Measurements from ENCODE around the gene ABCD1.
"Not testable (repeated sequence)": the region's sequence is repeated elsewhere in the genome, so short reads cannot be mapped to it uniquely, and the experiment has no call there.

Gene ABCD1

DNA sequence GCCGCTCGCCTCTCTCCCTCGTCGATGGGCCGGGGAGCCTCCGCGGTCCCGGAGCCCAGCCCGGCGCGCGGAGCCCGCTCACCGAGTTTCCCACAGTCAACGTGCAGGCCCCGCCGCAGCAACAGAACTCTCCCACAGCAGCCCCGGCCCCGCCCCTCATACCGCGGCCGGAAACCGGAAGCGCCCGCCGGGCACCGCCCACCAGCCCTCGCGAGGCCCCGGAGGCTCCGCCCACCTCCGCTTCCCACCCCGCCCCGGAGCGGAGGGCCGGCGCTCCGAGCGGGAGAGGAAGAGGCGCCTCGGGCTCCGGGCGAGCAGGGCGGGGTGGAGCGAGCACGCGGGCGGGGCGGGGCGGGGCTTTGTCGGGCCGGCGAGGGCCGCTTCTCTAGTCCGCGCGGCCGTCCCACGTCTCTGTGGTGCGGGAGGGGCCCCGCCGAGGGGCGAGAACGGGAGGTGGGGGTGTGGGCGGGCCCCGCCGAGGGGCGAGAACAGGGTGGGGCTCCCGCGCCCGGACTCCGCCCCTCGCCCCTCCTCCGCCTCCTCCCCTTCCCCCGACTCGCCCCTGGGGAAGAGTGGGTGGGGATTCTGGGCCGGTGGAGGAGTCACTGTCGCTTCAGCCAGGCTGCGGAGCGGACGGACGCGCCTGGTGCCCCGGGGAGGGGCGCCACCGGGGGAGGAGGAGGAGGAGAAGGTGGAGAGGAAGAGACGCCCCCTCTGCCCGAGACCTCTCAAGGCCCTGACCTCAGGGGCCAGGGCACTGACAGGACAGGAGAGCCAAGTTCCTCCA is at the start of gene ABCD1, which contains the start of gene BCAP31:
Gene ABCD1 (plus strand): TSS at position 605 of the 787 bp plus-strand sequence. CDS start 411 bp downstream, outside the sequence.
Gene BCAP31 (minus strand): TSS at position 136 of the 787 bp plus-strand sequence. CDS start 1,143 bp downstream, outside the sequence.
- peak; percentile 90 to 92 for DNase-seq

DNA sequence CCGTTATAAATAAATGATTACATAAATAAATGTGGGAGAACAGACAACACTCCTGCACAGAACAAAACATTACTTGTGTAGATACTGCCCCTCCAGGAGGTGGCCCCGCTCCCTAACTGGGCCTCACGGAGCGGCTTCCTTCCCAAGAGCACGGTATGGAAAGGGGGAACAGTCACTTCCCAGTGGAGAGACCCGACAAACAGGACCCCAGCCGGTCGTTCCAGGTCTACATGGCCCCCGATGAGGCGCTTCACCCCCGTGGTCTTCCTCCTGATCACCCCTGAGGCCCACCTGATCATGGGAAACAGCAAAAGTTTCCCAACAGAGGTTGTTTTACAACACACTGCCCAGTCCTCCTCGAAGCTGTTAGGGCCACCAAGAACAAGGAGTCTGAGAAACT is 43.5 kb upstream of the ABCD1 start:
- no peak for DNase-seq

DNA sequence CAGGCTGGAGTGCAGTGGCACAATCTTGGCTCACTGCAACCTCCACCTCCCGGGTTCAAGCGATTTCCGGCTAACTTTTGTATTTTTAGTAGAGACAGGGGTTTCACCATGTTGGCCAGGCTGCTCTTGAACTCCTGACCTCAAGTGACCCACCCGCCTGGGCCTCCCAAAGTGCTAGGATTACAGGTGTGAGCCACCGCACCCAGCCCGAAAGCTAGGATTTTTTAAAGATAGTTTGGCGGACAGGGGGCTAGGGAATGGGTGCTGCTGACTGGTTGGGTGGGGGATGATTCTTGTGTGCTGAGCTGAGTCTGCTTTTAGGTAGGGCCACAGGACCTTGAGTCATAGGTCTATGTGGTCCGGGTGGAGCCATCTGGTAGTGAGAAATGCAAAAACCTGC is 41.2 kb upstream of the ABCD1 start:
- DNase-seq: not testable (repeated sequence)

DNA sequence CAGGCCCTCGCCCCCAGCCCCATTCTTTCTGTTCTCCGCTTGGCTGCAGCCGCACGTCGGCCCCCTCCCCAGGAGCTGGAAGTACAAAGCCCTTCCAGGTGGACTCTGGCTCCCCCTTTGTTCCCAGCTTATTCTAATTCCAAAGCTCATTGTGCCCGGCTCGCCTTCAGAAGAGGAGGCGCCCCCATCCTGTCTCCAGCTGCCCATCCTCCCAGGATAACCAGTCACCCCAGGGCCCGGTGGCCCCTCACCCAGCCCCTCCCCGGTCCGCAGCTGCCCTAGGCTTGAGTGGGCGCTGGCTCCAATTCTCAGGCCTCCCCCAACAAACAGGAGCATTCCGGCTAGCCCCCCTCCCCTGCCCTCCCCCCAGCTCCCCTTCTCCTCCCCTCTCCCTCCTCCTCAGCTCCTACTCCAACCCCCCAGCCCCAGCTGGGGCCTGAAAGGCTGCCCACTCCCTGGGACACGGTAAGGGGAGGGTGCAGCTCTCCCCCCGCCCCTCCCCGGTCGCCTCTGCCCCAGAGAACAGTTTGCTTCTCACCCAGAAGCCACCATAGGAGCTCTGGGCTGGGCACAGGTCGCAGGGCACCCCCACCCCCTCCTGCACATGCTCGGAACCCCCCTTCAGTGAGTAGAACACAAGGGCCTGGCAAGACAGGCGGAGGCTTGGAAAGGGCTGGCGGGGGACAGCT is 40.0 kb upstream of the ABCD1 start:
- DNase-seq: no peak

DNA sequence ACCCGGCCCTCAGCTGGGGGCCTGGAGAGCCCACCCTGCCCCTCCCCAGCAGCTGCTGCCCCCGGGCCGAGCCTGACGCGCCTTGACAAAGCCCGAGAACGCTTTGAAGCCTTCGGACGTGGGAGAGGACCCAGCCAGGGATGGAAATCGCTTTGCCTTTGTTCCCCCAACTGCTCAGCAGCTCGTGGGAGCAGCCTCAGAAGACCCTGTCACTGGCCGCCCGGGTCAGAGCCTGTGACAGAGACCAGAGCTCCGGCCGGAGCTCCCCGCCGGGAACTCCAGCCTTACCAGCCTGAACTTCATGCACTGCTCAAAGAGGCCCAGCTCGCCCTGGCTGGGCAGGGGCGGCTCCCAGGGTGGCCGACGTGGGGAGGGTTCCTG is 39.5 kb upstream of the ABCD1 start:
- no peak for DNase-seq

DNA sequence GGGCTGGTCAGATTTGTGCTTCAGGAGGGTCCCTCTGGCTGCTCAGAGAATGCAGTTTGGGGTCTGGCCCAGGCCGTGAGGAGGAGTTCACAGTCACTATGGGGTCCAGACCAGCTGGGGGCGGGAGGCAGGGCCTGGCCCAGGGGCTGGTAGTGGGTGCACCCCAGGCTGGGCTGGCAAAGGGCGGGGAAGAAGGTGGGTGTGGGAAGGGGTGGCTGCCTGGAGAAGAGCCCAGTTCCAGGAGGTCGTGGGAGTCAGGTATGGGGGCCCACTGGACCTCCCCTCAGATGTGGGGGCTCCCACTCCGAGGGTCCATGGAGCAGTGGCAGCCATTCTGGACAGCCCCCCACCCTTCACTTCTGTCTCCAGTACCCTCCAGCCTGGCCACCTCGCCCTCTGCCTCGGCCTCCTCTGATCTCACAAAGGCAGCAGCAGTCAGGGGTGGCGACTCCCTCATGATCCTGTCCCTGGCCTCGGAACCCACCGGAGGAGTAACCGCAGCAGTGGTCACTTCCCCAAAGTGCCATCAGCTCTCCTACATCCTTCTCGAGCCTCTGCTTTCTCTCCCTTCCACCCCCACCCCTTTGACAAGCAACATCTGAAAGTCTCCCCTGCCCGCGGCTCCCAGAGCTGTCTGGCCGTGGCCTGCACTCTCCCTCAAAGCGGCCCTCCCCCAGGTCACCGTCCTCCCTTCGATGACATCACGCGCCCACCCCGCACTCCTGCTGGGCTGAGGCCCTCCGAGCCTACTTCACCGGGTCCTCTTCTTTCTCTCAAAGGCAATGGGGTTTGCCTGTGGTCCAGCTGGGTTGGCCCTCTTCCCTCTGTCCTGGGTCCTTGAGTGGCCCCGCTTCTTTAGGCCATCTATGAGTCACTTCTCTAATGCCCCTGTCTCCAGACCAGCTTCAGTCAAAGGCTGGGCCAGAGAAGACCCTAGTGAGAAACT is 38.6 kb upstream of the ABCD1 start:
- DNase-seq: no peak

DNA sequence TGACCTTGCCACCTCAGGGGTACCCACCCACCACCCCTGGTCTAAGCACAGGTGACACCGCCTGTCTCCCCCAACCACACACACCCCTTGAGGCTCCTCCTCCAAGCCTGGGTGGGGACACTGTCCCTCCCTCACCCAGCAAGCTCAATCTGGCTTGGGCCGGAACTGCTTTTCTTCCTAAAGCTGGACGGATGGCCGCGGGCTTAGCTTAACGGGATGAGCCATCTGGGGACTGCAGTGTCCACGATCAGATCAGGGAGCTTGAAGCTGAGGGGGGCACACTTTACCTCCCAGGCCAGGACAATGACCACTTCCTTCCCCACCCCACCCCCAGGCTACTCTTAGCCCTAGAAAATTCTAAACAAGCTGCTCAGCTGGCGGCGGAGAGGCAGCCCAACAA is 37.9 kb upstream of the ABCD1 start:
- DNase-seq: no peak

DNA sequence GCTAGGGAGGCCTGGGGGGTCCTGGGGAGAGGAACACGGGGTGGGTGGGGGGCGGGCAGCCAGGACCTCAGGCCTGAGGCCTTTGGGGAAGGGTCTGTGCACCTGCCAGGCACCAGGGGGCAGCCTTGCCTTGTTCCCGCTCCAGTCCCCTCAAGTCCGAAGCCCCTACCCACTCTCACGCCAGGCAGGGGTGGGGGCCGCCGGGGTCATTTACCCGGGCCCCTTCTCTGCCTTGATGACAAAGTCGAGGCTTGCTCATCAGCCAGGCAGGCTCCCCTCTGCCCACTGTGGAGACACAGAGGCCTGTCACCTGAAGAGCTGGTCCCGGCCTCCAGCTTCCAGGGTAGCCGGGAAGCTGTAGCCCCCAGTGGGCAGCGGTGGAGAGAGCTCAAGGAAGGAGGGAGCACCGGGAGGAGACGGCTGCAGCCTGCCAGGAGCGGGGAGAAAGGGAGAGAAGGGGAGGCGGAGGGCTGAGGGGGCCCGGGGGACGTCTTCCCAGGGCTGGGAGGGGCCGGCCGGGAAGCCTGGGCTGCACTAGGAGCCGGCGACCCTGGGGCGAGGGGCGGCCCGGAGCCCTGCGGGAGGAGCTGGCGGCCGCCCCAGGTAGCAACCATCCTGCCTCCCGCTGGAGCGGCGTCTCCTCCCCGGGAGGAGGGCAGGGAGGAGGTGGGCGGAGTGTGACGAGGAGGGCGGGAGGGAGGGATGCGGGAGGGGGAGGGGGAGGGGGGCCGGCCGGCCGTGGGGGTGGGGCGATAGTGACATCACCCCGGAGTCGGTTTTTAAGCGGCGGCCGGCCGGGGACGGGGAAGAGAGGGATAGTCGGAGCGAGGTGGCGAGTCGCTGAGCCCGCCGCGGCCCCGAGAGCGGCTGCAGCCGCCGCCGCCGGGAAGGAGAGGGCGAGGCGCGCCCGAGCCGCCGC is 37.3 kb upstream of the ABCD1 start, which contains the start of gene SLC6A8:
Gene SLC6A8 (plus strand): TSS at position 806 of the 919 bp plus-strand sequence. CDS start 649 bp downstream, outside the sequence.
- DNase-seq: peak; percentile 41 to 62

DNA sequence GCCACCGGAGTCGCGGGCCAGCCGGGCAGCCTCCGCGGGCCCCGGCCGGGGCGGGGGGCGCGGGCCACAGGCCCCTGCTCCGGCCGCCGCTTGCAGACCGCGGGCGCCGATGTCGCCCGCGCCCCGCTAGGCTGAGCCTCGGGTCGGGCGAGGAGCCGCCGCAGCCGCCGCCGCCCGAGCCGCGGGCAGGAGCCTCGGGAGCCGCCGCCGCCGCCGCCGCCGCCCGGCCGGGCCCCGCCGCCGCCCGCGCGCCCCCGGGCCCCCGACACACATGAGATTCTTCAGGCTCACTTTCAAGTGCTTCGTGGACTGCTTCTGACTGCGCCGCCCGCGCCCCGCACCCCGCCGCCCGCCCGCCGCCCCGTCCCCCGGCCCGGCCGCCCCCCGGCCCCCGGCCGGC is 36.6 kb upstream of the ABCD1 start:
- no peak for DNase-seq

DNA sequence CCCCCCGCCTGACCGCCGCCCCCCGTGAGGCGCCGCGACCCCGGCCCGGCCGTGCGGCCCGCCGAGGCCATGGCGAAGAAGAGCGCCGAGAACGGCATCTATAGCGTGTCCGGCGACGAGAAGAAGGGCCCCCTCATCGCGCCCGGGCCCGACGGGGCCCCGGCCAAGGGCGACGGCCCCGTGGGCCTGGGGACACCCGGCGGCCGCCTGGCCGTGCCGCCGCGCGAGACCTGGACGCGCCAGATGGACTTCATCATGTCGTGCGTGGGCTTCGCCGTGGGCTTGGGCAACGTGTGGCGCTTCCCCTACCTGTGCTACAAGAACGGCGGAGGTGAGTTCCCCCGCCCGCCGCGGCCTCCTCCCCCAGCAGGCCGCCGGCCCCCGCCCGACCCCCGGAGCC is 36.1 kb upstream of the ABCD1 start:
- DNase-seq: no peak

DNA sequence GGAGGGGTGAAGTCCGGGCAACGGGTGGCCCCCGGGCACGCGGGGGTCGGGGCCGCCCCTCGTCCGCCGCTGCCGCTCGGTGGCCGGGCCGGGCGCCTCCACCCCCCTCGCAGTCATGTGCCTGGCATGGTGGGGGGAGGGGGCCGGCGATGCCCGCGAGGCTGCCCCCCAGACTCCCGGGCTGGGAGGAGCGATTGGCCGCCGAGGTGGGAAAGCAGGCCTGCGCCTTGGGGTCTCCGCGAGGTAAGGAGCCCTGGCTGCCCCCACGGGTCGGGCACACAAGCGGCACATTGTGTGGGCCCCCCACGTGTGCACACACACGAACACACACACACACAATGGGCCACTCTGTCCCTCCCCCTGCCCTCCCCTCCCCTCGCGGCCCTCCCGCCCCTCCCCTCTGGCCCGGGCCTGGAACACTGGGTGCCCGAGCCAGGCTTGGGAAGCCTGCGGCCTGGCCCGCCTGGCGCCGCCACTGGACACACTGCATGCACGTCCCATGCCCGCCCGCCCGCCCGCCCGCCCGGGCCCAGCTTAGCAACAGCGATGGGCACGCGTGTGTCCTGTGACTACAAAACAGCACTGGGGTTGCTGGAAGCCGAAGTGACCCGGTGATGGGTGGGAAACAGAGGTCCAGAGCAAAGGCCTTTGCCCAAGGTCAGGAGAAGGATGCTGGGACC is 35.6 kb upstream of the ABCD1 start:
- no peak for DNase-seq

DNA sequence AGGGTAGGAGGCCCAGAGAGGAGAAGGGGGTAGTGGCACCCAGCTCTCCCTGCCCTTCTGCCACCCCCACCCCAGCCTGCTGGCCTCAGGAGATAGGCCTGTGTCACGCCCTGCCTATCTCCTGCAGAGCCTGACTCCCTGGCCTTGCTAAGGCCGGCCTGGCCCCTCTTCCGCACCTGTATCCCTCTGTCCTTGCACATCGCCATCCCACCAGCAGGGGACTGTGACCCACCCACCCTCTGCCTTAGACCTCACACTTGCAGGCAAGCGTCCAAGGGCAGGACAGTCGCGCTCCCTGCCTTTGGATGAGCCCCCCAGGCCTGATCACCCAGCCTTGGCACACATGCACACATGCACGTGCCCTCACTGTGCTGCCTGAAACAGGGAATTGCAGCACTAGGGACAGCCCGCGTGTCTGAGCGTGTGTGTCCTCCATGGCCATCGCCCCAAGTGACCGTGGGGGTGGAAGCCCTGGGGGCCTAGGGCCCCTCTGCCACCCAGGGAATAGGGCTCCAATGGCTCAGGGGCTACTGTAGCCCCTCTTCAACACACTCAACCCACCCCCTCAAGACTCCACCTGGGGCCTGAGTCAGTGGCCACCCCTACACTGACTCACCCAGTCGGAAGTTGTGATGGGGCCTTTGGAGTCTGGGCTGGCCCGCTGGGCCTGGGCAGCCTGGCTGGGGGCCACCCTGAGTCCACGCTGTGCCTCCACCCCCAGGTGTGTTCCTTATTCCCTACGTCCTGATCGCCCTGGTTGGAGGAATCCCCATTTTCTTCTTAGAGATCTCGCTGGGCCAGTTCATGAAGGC is 34.8 kb upstream of the ABCD1 start:
- DNase-seq: no peak

DNA sequence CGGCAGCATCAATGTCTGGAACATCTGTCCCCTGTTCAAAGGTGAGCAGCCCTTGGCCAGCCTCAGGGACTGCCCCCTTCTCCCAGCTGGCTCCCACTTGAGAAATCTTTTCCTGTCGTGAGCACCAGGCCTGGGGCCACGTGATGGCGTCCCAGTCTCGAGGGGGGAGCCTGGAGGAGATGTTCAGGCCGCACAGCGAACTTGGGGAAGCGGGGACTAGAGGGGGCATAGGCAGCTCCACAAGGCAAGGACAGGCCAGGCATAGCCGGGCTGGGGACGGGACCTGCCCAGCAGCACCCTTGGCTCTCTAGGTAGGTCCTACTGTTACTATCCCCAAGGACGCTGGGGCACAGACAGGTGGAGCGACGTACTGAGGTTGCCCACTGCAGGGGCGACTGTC is 34.2 kb upstream of the ABCD1 start:
- DNase-seq: no peak

DNA sequence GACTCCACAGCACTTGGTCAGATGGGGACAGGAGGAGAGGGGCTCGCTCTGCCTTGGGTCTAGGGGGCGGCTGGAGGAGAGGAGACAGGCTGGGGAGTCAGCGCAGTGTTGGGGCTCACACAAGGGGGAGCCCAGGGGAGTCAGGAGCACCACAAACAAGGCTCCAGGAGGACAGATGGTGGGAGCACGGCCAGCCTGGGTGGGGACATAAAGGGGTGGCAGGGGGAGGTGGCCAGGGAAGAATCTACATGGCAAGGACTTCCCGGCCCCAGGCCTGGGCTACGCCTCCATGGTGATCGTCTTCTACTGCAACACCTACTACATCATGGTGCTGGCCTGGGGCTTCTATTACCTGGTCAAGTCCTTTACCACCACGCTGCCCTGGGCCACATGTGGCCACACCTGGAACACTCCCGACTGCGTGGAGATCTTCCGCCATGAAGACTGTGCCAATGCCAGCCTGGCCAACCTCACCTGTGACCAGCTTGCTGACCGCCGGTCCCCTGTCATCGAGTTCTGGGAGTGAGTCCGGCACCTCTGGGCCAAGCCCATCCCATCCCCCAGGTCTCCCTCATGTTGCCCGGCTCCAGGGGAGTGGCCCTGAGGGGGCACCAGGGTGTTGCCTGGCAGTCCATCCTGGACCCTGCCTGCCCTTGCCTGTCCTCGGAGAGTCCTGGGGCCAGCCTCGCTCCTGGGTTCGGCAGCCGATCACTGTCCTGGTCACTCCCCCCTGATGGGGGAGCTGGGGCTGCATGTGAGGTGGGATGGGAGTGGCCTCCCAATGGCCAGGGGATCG is 33.4 kb upstream of the ABCD1 start:
- DNase-seq: not testable (repeated sequence)

DNA sequence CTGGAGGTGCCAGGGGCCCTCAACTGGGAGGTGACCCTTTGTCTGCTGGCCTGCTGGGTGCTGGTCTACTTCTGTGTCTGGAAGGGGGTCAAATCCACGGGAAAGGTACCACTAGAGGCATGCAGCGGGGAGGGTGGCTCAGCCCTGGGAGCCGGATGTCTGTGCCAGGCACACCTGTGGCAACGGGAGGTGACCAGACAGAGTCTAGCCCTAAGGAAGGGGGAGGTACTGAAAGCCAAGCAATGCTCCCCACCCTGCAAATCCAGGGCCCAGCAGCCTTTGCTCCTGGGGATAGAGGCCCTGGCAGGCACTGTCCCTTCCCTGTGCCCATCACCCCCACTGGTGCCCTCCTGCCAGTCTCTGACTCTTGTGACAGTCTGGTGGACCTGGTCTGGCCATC is 32.7 kb upstream of the ABCD1 start:
- DNase-seq: no peak

DNA sequence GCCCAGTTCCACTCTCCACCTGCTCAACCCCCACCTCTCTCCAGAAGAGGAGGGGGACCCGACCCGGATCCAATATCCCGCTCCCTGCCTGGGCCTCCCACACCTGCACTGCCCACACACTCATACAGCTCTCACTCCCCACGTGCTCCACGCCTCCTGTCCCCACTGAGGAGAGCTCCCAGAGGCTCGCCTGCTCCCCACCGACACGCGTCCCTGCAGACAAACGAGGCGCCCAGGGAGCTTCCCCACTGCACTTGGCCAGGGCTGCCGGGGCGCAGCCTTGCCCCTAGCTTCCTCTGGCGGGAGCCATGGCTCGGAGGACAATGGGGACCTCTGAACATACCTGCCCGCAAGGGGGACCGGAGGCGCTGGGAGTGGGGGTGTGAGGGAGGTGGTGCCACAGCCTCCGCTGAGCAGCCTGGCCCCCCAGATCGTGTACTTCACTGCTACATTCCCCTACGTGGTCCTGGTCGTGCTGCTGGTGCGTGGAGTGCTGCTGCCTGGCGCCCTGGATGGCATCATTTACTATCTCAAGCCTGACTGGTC is 32.0 kb upstream of the ABCD1 start:
- DNase-seq: no peak

DNA sequence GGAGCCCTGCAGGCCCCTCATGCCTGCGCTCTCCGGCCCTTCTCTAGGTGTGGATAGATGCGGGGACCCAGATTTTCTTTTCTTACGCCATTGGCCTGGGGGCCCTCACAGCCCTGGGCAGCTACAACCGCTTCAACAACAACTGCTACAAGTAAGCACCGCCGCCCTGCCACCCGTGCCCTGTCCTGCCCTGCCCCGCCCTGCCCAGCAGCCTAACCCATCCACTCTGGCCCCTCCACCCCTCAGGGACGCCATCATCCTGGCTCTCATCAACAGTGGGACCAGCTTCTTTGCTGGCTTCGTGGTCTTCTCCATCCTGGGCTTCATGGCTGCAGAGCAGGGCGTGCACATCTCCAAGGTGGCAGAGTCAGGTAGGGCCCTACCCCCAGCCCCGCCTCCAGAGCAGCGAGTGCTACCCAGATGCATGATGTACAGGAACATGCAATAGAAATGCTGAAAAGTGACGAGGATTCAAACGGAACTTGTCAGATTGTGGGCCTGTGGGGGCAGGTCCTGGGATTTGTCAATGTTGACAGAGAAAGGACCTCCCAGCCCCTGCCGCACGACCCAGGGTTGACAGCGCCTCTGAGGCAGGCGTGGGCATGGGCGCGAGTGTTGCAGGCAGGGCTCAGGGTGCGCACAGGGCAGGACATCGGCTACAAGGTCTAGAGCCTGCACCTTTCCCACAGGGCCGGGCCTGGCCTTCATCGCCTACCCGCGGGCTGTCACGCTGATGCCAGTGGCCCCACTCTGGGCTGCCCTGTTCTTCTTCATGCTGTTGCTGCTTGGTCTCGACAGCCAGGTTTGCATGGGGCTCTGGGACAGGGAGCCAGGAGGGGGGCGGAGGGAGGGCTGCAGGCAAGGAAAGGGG is 31.2 kb upstream of the ABCD1 start:
- DNase-seq: no peak

DNA sequence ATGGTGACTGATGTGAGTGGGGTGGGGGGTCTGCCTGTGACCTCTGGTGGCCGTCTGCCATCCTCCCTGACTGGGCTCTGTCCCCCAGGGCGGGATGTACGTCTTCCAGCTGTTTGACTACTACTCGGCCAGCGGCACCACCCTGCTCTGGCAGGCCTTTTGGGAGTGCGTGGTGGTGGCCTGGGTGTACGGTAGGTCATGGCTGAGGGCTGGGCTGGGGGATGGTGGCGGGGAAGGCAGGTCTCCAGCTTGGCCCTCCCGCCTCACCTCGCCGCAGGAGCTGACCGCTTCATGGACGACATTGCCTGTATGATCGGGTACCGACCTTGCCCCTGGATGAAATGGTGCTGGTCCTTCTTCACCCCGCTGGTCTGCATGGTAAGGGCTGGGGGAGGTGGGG is 30.4 kb upstream of the ABCD1 start:
- DNase-seq: not testable (repeated sequence)

Measured in CD4-positive, alpha-beta T cell treated with Interferon alpha-2 for 1 hour (primary cell).